SHP77 treated with DMSO at 0.1 percent for 48 hours (cell line): ENCODE results near the gene SLC27A4.
A peak's percentile ranks its signal among the peaks of the same experiment; 100 is the strongest.

Experiments
- DNase-seq: peaks from one replicate; lab custom pipeline; 2025; lab: John Stamatoyannopoulos, UW

Gene SLC27A4

GRCh38 chr9:128339761-128340690 lies at the start of gene SLC27A4:
Gene SLC27A4 (plus strand): TSS chr9:128340527. CDS start chr9:128343133, 2,606 bp downstream.
- peak; percentile 49 for DNase-seq

- no peak for DNase-seq
These were observed 48.3 kb upstream of the SLC27A4 start for GRCh38 chr9:128292009-128292408.

DNA sequence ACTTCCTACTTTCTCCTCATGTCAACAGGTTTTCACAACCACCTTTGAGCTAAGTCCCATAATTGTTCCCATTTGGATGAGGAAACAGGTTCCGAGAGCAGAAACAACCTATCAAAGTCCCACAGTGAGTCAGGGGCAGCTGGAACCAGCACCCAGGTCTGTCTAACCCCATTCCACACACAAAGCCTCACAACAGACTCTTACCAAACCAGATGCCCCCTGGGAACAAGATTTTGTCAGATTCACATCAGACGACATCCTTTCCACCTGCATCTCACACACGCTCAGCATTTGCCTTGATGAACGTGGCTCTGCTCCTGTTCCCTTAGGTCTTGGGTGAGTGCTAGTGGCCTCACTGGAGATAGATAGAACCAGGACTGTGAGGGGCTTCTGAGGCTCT lies 47.2 kb upstream of the SLC27A4 start:
- no peak for DNase-seq

DNA sequence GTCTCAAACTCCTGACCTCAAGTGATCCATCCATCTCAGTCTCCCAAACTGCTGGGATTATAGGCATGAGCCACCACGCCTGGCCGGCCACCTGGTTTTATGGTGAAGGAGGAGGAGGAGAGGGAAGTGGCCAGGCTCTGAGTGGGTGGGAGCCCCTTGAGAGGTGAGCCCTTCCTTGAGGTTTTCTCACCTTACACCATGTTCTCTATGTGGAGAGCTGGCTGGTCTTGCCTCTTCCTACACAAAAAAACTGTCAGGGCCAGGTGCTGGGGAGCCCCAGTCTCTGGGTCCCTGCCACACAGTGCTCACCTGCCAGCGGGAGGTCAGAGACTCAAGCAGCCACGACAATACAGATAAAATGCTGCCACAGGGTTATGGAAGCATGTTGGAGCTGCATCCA lies 46.2 kb upstream of the SLC27A4 start:
- no peak for DNase-seq

GRCh38 chr9:128296340-128297220 lies 43.7 kb upstream of the SLC27A4 start:
- DNase-seq, result no peak

- no peak for DNase-seq
These were observed 43.0 kb upstream of the SLC27A4 start for GRCh38 chr9:128297221-128297773.

DNA sequence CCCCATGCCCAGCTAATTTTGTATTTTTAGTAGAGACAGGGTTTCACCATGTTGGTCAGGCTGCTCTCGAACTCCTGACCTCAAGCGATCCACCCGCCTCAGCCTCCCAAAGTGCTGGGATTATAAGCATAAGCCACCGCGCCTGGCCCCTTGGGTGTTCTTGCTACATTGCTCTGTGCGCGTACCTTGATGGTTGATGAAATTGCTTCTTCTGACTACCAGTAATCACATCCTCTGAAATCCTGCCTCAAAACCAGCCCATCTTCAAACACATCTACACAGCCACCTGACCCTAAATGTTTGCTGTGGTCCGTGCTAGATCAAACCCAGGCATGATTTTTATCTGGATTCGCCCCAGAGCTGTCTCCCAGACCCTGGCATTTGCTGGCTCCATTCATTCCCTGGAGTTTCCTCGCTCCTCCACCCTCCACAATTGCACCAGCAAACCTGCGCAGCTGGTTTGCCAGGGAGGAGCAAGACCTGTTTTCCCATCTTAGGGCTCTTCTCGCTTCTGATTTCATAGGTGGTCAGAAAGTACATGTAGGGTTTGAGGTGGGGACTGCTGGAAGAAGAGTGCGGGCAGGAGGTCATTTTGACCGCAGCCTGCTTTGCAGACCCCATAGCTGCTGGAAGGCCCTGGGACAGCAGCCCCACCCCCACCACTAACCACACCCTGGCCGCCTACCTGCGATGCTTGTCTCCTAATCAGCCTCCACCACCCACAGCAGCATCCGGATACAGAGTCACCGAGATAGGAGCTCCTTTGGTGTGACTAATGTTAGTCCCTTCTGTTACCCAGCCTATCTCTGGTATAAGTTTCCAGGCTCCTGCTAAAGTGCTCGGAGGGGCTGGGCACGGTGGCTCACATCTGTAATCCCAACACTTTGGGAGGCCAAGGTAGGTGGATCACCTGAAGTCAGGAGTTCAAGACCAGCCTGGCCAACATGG lies 41.5 kb upstream of the SLC27A4 start:
- DNase-seq, result no peak

GRCh38 chr9:128304136-128304970 lies 36.0 kb upstream of the SLC27A4 start:
- DNase-seq, result no peak

DNA sequence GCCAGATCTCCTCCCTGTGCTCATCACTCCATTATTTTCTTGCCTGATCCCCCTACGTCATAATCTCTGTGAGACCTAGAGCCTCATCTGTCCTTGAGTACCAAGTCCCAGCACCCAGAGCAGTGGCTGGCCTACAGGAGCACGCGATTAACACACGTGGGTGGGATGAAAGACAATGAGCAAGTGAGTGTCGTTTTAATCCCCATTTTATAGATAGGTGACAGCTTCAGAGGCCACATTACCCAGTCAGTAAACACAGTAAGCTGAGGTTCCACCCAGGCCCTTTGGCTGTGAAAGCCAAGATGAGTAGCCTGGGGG lies 35.4 kb upstream of the SLC27A4 start:
- no peak for DNase-seq

GRCh38 chr9:128309551-128309950 lies 30.8 kb upstream of the SLC27A4 start:
- no peak for DNase-seq

GRCh38 chr9:128310461-128310860 lies 29.9 kb upstream of the SLC27A4 start:
- no peak for DNase-seq

GRCh38 chr9:128314697-128315096 lies 25.6 kb upstream of the SLC27A4 start:
- no peak for DNase-seq

DNA sequence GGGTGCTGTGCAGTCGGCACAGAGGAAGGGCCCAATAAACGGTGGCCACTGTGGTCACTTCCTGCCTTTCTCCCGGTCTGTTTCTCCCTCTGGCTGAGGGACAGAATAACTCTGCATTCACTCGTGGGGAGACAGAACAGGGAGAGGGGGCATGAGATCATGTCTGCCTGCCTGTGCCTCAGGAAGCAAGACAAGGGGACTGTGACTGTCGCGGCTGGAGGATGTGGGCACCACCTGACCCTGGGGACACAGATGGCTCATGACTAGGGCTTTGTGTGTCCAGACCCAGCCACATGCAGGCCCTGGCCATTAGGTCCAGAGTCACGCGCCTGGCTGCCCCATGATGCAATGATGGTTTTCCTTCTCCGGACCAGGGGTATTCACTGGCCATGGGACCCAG lies 23.9 kb upstream of the SLC27A4 start:
- no peak for DNase-seq

GRCh38 chr9:128317629-128318028 lies 22.7 kb upstream of the SLC27A4 start:
- DNase-seq, result no peak

GRCh38 chr9:128321343-128321742 lies 19.0 kb upstream of the SLC27A4 start:
- DNase-seq, result no peak

GRCh38 chr9:128321879-128322403 lies 18.4 kb upstream of the SLC27A4 start:
- DNase-seq, result no peak

GRCh38 chr9:128322404-128323211 lies 17.7 kb upstream of the SLC27A4 start, which contains the start of the genes COQ4 and TRUB2:
Gene COQ4 (plus strand): TSS chr9:128322839. CDS start chr9:128322859, 20 bp downstream.
Gene TRUB2 (minus strand): TSS chr9:128322447. CDS start chr9:128322408, 39 bp downstream.
- peak; percentile 83 for DNase-seq

DNA sequence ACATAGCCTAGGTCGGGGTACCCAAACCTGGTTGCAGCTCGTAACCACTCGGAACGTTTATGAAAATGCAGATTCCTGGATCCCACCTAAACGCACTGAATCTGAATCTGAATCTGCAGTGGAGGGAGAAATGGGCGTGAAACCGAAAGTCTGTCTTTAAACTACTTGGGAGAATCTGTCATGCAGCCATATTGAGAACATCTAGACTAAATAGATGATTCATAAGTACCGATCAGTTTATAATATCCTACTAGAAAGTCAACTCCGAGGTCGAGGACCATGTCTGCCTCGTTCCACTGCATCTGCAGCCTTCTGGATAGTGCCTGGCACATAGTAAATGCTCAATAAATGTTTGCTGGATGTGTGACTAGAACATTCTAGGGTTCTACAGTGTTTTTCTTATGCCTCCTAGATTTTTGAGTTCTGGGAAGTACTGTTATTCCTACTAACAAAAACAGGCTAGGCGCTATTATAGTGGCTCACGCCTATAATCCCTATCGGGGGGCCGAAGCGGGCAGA lies 17.1 kb upstream of the SLC27A4 start:
- DNase-seq, result no peak

- no peak for DNase-seq
These were observed 16.5 kb upstream of the SLC27A4 start for GRCh38 chr9:128323791-128324190.
